ENCODE data around the gene NINL. TPM values are rescaled to one million over a fixed set of nuclear protein-coding genes. Genes with fewer than 3 reads are reported as not detected.
A peak's percentile ranks its signal among the peaks of the same experiment; 100 is the strongest.

NINL gene
- total RNA-seq, 1 donor from 2014 or later, result 95.5 TPM

DNA sequence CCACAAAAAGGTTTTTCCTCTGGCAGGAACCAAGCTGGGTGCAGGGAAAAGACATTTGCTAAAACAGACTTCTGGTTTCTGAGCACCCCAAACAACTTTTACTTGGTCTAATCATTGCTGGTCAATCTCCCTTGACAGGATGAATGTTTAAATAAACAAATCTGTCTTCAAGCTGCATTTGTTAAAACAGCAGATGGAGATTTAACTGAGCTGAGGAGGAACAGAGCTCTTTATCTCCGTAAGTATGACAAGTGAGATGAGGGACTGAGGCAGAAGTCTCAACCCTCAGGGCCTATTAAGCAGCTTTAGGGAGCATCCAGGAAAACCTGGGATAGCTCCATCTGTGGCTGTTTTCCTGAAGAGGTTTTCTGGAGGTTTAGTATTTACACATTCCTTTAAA lies 40.6 kb downstream of the NINL start:
- Mint-ChIP-seq H3K4me3 (ENCODE audit: unreplicated experiment) (no peak overlapping the region), H3K9me3 (ENCODE audit: unreplicated experiment) (no peaks in the 10 kb centered on the region), H3K4me1 (ENCODE audit: unreplicated experiment) (peaks cover 62% of the 10 kb centered on the region), H3K27me3 (ENCODE audit: unreplicated experiment) (peaks cover 10% of the 10 kb centered on the region), H3K36me3 (ENCODE audit: low read depth, unreplicated experiment) (peaks cover 12% of the 10 kb centered on the region), H3K27ac (ENCODE audit: unreplicated experiment) (peak overlapping the region; percentile 34)
- TF ChIP-seq, protein P1, sequence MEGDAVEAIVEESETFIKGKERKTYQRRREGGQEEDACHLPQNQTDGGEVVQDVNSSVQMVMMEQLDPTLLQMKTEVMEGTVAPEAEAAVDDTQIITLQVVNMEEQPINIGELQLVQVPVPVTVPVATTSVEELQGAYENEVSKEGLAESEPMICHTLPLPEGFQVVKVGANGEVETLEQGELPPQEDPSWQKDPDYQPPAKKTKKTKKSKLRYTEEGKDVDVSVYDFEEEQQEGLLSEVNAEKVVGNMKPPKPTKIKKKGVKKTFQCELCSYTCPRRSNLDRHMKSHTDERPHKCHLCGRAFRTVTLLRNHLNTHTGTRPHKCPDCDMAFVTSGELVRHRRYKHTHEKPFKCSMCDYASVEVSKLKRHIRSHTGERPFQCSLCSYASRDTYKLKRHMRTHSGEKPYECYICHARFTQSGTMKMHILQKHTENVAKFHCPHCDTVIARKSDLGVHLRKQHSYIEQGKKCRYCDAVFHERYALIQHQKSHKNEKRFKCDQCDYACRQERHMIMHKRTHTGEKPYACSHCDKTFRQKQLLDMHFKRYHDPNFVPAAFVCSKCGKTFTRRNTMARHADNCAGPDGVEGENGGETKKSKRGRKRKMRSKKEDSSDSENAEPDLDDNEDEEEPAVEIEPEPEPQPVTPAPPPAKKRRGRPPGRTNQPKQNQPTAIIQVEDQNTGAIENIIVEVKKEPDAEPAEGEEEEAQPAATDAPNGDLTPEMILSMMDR (IDR thresholded peaks at IDR 0.05; ENCODE audit: unreplicated experiment), result no peak
- DNase-seq (ENCODE audit: low spot score), result no peak

DNA sequence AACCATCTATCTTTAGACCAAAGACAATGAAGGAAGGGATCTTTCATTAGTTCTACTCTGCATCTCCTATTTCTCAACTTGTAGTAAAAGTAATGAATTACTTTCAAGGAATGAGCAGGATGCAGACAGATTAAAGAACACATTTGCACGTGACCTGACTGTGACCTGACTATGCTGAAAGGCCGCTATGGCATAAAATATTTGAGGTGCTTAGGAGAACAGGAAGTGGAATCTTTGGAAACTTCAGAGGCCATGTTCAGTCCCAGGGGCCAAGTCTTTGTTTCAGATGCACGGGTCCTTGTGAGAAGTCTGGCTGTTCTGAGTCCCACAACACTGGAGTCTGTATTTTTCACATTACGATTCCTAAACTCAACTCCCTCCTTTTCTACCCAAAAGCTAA lies 41.0 kb downstream of the NINL start:
- no peak overlapping the region for H3K4me3 Mint-ChIP-seq (ENCODE audit: unreplicated experiment)
- peak overlapping the region; percentile 70 for H3K27ac Mint-ChIP-seq (ENCODE audit: unreplicated experiment)
- TF ChIP-seq, protein P1 (IDR thresholded peaks at IDR 0.05; ENCODE audit: unreplicated experiment), result no peak
- peaks cover 60% of the 10 kb centered on the region for H3K4me1 Mint-ChIP-seq (ENCODE audit: unreplicated experiment)
- peaks cover 9% of the 10 kb centered on the region for H3K36me3 Mint-ChIP-seq (ENCODE audit: low read depth, unreplicated experiment)
- no peaks in the 10 kb centered on the region for H3K9me3 Mint-ChIP-seq (ENCODE audit: unreplicated experiment)
- DNase-seq (ENCODE audit: low spot score), result no peak
- peaks cover 6% of the 10 kb centered on the region for H3K27me3 Mint-ChIP-seq (ENCODE audit: unreplicated experiment)

DNA sequence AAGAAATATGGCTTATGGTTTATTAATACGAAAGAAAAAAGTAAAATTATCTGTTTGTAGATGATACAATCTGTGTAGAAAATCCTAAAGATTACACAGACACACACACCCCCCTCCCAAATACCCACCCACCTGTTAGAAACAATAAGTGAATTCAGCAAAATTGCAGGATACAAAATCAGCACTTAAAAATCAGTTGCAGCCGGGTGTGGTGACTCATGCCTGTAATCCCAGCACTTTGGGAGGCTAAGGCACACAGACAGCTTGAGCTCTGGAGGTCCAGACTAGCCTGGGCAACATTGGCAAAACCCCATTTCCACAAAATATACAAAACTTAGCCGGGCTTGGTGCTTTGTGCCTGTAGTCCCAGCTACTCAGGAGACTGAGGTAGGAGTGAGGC lies 42.3 kb downstream of the NINL start:
- Mint-ChIP-seq H3K27me3 (ENCODE audit: unreplicated experiment) (peaks cover 1% of the 10 kb centered on the region), H3K4me1 (ENCODE audit: unreplicated experiment) (peaks cover 60% of the 10 kb centered on the region), H3K4me3 (ENCODE audit: unreplicated experiment) (no peak overlapping the region), H3K27ac (ENCODE audit: unreplicated experiment) (no peak overlapping the region), H3K9me3 (ENCODE audit: unreplicated experiment) (no peaks in the 10 kb centered on the region), H3K36me3 (ENCODE audit: low read depth, unreplicated experiment) (peaks cover 8% of the 10 kb centered on the region)
- DNase-seq (ENCODE audit: low spot score), result no peak
- TF ChIP-seq, protein P1 (IDR thresholded peaks at IDR 0.05; ENCODE audit: unreplicated experiment), result no peak

DNA sequence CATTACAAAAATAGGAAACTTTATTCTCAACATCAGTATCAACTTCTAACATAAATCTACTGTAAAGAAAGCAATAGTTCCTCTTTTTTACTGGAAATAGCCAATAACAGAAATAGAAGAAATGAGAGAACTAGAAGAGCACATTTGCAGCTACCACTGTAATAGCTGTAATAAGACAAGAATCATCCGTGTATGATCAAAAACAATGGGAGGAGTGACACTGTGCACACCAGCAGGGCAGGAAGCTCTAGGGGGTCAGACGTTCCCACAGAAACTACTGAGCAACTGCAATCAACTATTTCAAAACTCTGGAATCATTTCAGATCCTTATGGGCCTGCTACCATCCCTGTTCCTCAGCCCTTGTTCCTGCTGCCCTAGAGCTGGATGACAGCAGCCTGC lies 43.7 kb downstream of the NINL start:
- Mint-ChIP-seq H3K4me1 (ENCODE audit: unreplicated experiment) (peaks cover 50% of the 10 kb centered on the region), H3K36me3 (ENCODE audit: low read depth, unreplicated experiment) (peaks cover 7% of the 10 kb centered on the region), H3K4me3 (ENCODE audit: unreplicated experiment) (no peak overlapping the region), H3K9me3 (ENCODE audit: unreplicated experiment) (no peaks in the 10 kb centered on the region), H3K27me3 (ENCODE audit: unreplicated experiment) (peaks cover 6% of the 10 kb centered on the region), H3K27ac (ENCODE audit: unreplicated experiment) (no peak overlapping the region)
- TF ChIP-seq, protein P1 (IDR thresholded peaks at IDR 0.05; ENCODE audit: unreplicated experiment), result no peak
- DNase-seq (ENCODE audit: low spot score), result no peak

DNA sequence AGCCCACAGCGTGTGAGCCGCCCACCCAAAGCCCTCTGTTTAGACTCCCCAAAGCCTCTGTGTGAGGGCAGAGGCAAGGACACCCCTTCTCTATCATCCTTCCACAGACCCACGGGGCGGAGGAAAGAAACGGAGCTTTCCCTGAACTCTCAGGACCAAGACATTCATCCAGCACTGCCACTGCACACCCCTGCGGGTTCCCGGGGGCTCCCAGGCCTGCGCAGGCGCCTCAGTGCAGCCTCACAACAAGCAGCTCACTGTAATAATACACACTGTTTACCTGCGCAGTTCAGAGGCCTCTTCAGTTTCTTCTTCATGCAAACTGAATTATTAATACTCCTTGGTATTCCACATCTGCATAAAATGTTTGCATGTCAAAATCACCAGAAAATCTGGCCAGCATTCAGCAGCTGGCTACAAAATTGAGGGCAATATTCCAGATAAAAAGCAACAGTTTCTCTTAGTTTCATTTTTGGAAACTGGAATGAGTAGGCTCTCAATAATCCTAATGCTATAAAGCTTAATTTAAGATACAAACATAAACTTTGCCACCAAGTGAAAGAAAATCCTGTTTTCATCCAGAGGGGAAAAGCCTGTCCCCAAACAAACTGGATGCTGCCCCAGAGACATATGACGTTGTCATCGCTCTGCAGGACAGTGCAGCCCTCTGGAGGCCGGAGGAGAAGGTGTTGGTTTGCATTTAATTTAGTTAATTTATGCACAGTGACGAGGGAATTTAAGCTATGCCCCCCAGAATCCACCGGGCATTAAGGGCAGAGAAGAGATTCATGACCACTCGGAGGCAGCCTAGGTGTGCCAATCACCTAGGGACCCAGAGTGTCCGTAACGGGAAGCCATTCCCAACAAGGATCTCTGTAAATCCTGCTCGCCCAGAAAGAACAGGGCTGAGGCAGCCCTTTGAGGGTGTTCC lies 45.3 kb downstream of the NINL start:
- no peak overlapping the region for H3K4me3 Mint-ChIP-seq (ENCODE audit: unreplicated experiment)
- no peaks in the 10 kb centered on the region for H3K9me3 Mint-ChIP-seq (ENCODE audit: unreplicated experiment)
- H3K27ac Mint-ChIP-seq (ENCODE audit: unreplicated experiment), result peak overlapping the region; percentile 16
- H3K27me3 Mint-ChIP-seq (ENCODE audit: unreplicated experiment), result peaks cover 7% of the 10 kb centered on the region
- peaks cover 5% of the 10 kb centered on the region for H3K36me3 Mint-ChIP-seq (ENCODE audit: low read depth, unreplicated experiment)
- H3K4me1 Mint-ChIP-seq (ENCODE audit: unreplicated experiment), result peaks cover 44% of the 10 kb centered on the region
- DNase-seq (ENCODE audit: low spot score), result no peak
- TF ChIP-seq, protein P1 (IDR thresholded peaks at IDR 0.05; ENCODE audit: unreplicated experiment), result no peak

Measured in endothelial cell (in vitro differentiated cells).